BLaER1 treated with 17β-estradiol and CSF1 and Interleukin-3, amounts not matched to agents 10 nM and 100 nM (cell line): ENCODE results near the gene CCL5.

ENCODE experiments used
- H3K27ac ChIP-seq, 11 experiments: shearing (Covaris generic); formaldehyde crosslinking; 2 replicates each; pipeline ENCODE4 v1.8.1; 2022
- H3K27me3 ChIP-seq, 11 experiments: shearing (Covaris generic); formaldehyde crosslinking; 2 replicates each; pipeline ENCODE4 v1.8.1; 2022
- H3K36me3 ChIP-seq, 11 experiments: shearing (Covaris generic); formaldehyde crosslinking; 2 replicates each; pipeline ENCODE4 v1.8.1; 2022
- H3K4me1 ChIP-seq, 10 experiments: shearing (Covaris generic); formaldehyde crosslinking; 2 replicates each; pipeline ENCODE4 v1.8.1; 2022
- H3K4me2 ChIP-seq, 11 experiments: shearing (Covaris generic); formaldehyde crosslinking; 2 replicates each; pipeline ENCODE4 v1.8.1; 2022
- H3K4me3 ChIP-seq, 10 experiments: shearing (Covaris generic); formaldehyde crosslinking; 2 replicates each; pipeline ENCODE4 v1.8.1; 2022
- H3K9ac ChIP-seq, 11 experiments: shearing (Covaris generic); formaldehyde crosslinking; 2 replicates each; pipeline ENCODE4 v1.8.1; 2022
- H3K9me3 ChIP-seq, 11 experiments: shearing (Covaris generic); formaldehyde crosslinking; replicated peaks in 1 of 11; 2 replicates each; pipeline ENCODE4 v1.8.1; 2022
- H4K20me1 ChIP-seq, 11 experiments: shearing (Covaris generic); formaldehyde crosslinking; 2 replicates each; pipeline ENCODE4 v1.8.1; 2022
- Cebpa-rat ChIP-seq, 11 experiments: shearing (Covaris generic); IDR thresholded peaks; 2 replicates each; pipeline ENCODE4 v1.8.1; 2022

CCL5 gene

GRCh38 chr17:35879773-35880654, at the start of gene CCL5:
Gene CCL5, minus strand, starts transcription at chr17:35880360.
- Histone ChIP-seq H3K4me1 (peaks cover 57 to 68% (median 65%) of the 10 kb centered on the region in 10 experiments), H4K20me1 (no peaks in the 10 kb centered on the region), H3K27ac (peak within 1 kb of the TSS; percentile 26 to 89 (median 78); a peak in 21 of 22 replicates), H3K36me3 (no peaks in the 10 kb centered on the region), H3K27me3 (no peaks in the 10 kb centered on the region), H3K9me3 (peaks cover 0 to 16% (median 8%) of the 10 kb centered on the region in 11 experiments; a peak in 8 of 22 replicates), H3K4me2 (peak within 1 kb of the TSS; percentile 48 to 90 (median 75)), H3K9ac (peak within 1 kb of the TSS in 10 of 11 experiments; percentile 55 to 72 (median 64); a peak in 20 of 22 replicates), H3K4me3 (peak within 1 kb of the TSS in 8 of 10 experiments; percentile 35 to 56 (median 47); a peak in 15 of 20 replicates)
- peak in 6 of 11 experiments; percentile 18 to 82 (median 41); a peak in 7 of 22 replicates for TF ChIP-seq Cebpa-rat (IDR thresholded peaks at IDR 0.05)

DNA sequence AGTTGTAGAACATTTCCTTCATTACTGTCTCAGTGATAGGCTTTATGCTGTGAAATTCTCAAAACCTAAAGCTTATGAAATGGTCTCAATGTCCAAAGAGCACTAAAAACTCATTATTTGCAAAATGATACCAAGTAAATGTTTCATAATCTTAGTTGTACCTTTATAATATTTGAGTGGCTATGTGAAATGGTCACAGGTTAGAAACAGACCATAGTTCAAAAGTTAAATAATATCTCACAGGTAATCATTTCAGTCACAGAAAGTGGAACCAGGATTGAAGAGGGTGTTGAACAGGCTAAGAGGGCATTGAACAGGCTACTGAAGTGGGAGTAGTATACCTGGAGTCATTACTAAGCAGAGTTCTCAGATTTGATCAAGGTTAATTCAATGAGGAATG, 47.6 kb upstream of the CCL5 start:
- peaks cover 17 to 31% (median 19%) of the 10 kb centered on the region in 10 experiments for H3K4me1 ChIP-seq
- no peak for TF ChIP-seq Cebpa-rat (IDR thresholded peaks at IDR 0.05)
- no peaks in the 10 kb centered on the region for H3K9me3 ChIP-seq
- H3K9ac ChIP-seq = no peak overlapping the region
- no peak overlapping the region for H3K27ac ChIP-seq
- peaks cover 0 to 16% (median 0%) of the 10 kb centered on the region in 11 experiments; a peak in 6 of 22 replicates for H3K36me3 ChIP-seq
- H3K4me3 ChIP-seq = no peak overlapping the region
- 0 out of 22 replicates have a peak, but pooled peaks cover 0 to 4% (median 0%) of the 10 kb centered on the region in 11 experiments for H3K27me3 ChIP-seq
- no peaks in the 10 kb centered on the region for H4K20me1 ChIP-seq
- no peak overlapping the region for H3K4me2 ChIP-seq

- Histone ChIP-seq H4K20me1 (no peaks in the 10 kb centered on the region), H3K36me3 (peaks cover 0 to 18% (median 0%) of the 10 kb centered on the region in 11 experiments; a peak in 6 of 22 replicates), H3K9me3 (no peaks in the 10 kb centered on the region), H3K27ac (no peak overlapping the region), H3K4me1 (peaks cover 2 to 10% (median 3%) of the 10 kb centered on the region in 10 experiments; a peak in 16 of 20 replicates), H3K4me2 (peak overlapping the region in 1 of 11 experiments; percentile 16; a peak in 2 of 22 replicates), H3K4me3 (no peak overlapping the region), H3K9ac (no peak overlapping the region), H3K27me3 (no peaks in the 10 kb centered on the region)
- TF ChIP-seq Cebpa-rat (IDR thresholded peaks at IDR 0.05) = no peak
Observed at GRCh38 chr17:35923609-35924114, 43.5 kb upstream of the CCL5 start.

- Histone ChIP-seq H3K27ac (no peak overlapping the region), H3K36me3 (peaks cover 0 to 18% (median 0%) of the 10 kb centered on the region in 11 experiments; a peak in 6 of 22 replicates), H3K27me3 (no peaks in the 10 kb centered on the region), H3K9me3 (peaks cover 0 to 11% (median 3%) of the 10 kb centered on the region in 11 experiments; a peak in 7 of 22 replicates), H3K9ac (no peak overlapping the region), H4K20me1 (no peaks in the 10 kb centered on the region), H3K4me1 (peaks cover 6 to 16% (median 8%) of the 10 kb centered on the region in 10 experiments; a peak in 17 of 20 replicates), H3K4me3 (no peak overlapping the region), H3K4me2 (no peak overlapping the region)
- TF ChIP-seq Cebpa-rat (IDR thresholded peaks at IDR 0.05) = no peak
Observed at GRCh38 chr17:35920229-35920628, 40.1 kb upstream of the CCL5 start.

- Histone ChIP-seq H3K27me3 (no peaks in the 10 kb centered on the region), H3K9ac (no peak overlapping the region), H3K36me3 (peaks cover 0 to 10% (median 0%) of the 10 kb centered on the region in 11 experiments; a peak in 5 of 22 replicates), H3K4me3 (no peak overlapping the region), H3K9me3 (peaks cover 0 to 17% (median 3%) of the 10 kb centered on the region in 11 experiments; a peak in 7 of 22 replicates), H4K20me1 (no peaks in the 10 kb centered on the region), H3K4me2 (peak overlapping the region in 9 of 11 experiments; percentile 9 to 46 (median 30); a peak in 13 of 22 replicates), H3K27ac (no peak overlapping the region), H3K4me1 (peaks cover 5 to 13% (median 8%) of the 10 kb centered on the region in 10 experiments; a peak in 15 of 20 replicates)
- no peak for TF ChIP-seq Cebpa-rat (IDR thresholded peaks at IDR 0.05)
Observed at GRCh38 chr17:35918665-35919064, 38.5 kb upstream of the CCL5 start.

DNA sequence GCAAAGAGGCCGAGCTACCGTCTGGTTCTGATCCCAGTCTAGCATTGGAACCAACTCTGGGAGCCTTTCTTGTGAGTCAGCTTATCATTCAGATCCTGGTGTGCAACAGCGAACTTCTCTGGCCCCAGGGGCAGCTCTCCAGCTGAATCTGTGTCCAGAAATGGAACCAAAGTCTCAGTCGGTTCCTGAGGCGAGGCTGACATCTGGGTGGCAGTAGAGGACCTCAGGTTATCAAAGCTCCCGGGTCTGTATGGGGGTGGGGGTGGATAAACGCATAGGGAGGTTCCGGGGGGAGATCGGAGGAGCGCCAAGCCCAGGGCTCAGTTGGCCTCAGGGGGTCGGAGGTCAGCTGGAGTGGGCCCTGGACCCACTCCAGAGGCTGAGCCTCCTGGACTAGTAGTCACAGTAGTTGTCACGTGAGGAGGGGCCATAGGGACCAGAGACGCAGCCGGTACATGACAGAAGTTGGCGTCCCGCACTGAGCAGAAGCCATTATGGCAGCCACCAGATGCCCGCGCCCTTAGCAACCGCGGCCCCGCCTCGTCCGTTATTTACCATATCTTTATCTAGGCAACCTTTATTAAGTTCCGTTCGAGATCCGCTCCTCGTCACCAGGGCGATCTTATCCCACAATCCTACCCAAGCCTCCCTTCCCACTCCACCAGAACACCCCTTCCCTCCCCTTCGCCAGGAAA, 37.5 kb upstream of the CCL5 start:
- Histone ChIP-seq H3K4me1 (peaks cover 5 to 11% (median 8%) of the 10 kb centered on the region in 10 experiments; a peak in 15 of 20 replicates), H3K36me3 (peaks cover 0 to 3% (median 0%) of the 10 kb centered on the region in 11 experiments; a peak in 2 of 22 replicates), H3K27me3 (no peaks in the 10 kb centered on the region), H3K4me2 (no peak overlapping the region), H3K4me3 (no peak overlapping the region), H3K27ac (no peak overlapping the region), H3K9ac (no peak overlapping the region), H3K9me3 (peaks cover 0 to 17% (median 3%) of the 10 kb centered on the region in 11 experiments; a peak in 7 of 22 replicates), H4K20me1 (no peaks in the 10 kb centered on the region)
- TF ChIP-seq Cebpa-rat (IDR thresholded peaks at IDR 0.05) = no peak

DNA sequence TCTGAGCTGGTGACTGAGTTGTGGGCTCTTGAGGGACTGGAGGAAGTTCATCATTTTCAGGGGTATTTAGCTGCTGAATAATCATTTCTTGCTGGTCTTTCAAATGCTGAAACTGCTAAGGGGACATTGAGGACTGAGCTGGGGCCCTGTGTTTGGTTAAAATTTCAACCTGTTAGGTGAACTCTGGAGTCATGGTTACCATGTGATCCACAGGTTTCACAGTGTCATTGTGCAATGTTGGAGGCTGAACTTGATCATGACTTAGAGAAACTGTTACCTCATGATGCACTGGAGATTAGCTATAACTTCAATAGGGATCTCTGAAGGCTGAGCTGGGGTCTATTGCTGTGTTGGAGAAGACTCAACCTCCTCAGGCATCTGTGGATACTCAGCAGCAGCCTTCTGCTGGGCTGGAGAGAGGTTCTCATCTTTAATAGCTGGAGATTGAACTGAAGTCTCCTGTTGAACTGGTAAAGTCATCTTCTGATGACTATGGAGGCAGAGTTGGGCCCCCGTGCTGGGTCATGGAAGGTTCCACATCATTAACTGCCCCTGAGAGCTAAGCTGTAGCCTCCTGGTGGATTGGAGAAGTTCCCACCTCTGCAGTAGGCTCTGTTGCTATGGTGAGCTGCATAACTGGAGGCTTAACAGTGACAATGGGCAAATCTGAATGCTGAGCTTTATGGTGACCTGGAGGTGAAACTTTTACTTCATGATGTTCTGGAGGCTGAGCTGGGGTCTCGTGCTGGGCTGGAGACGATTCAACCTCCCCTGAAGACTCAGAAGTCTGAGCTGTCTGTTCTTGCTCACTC, 35.2 kb upstream of the CCL5 start:
- Histone ChIP-seq H3K36me3 (peaks cover 0 to 3% (median 0%) of the 10 kb centered on the region in 11 experiments; a peak in 1 of 22 replicates), H3K9ac (no peak overlapping the region)

DNA sequence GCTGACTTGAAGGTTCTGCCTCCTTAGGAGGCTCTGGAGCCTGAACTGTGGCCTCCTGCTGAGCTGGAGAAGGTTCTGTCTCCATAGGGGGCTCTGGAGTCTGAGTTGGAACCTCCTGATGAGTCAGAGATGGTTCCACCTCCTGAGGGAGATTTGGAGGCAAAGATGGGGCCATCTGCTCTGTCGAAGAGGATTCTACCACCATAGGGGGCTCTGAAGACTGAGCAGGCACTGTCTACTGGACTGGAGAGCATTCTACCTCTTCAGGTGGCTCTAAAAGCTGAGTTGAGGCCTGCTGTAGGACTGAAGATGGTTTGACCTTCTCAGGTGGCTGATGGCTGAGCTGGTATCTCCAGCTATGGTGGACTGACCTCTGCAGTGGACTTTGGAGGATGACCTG, 34.2 kb upstream of the CCL5 start:
- H3K9me3 ChIP-seq = peaks cover 0 to 17% (median 3%) of the 10 kb centered on the region in 11 experiments; a peak in 7 of 22 replicates
- no peak overlapping the region for H3K9ac ChIP-seq
- H3K27ac ChIP-seq = no peak overlapping the region
- no peak for TF ChIP-seq Cebpa-rat (IDR thresholded peaks at IDR 0.05)
- peaks cover 0 to 3% (median 0%) of the 10 kb centered on the region in 11 experiments; a peak in 1 of 22 replicates for H3K36me3 ChIP-seq
- H3K4me3 ChIP-seq = no peak overlapping the region
- peaks cover 5 to 11% (median 8%) of the 10 kb centered on the region in 10 experiments; a peak in 15 of 20 replicates for H3K4me1 ChIP-seq
- H3K27me3 ChIP-seq = no peaks in the 10 kb centered on the region
- H4K20me1 ChIP-seq = no peaks in the 10 kb centered on the region
- no peak overlapping the region for H3K4me2 ChIP-seq

More for the DNA sequence above, 35.2 kb upstream of the CCL5 start:
- peaks cover 0 to 17% (median 3%) of the 10 kb centered on the region in 11 experiments; a peak in 7 of 22 replicates for H3K9me3 ChIP-seq
- no peaks in the 10 kb centered on the region for H3K27me3 ChIP-seq
- TF ChIP-seq Cebpa-rat (IDR thresholded peaks at IDR 0.05) = no peak
- H3K4me2 ChIP-seq = peak overlapping the region in 1 of 11 experiments; percentile 4; a peak in 1 of 22 replicates
- no peaks in the 10 kb centered on the region for H4K20me1 ChIP-seq
- no peak overlapping the region for H3K4me3 ChIP-seq
- H3K27ac ChIP-seq = no peak overlapping the region
- peaks cover 5 to 11% (median 8%) of the 10 kb centered on the region in 10 experiments; a peak in 15 of 20 replicates for H3K4me1 ChIP-seq
